Tibial nerve (tissue), 4 donors: ENCODE results near the gene RPS6KA2.

ENCODE experiments used
- EP300 ChIP-seq, 2 donors: sonication (generic); formaldehyde crosslinking; IDR thresholded peaks; one replicate each; pipeline ENCODE4 v1.6.1; 2017; ENCODE audit warnings: antibody characterized with exemption in 2 of 2, mild to moderate bottlenecking in 1 of 2
- POLR2A ChIP-seq, 2 donors: fragments of 450-650 bp; IDR thresholded peaks; one replicate each; pipeline ENCODE4 v1.6.1; 2017; ENCODE audit warnings: antibody characterized with exemption in 2 of 2, mild to moderate bottlenecking in 2 of 2, moderate library complexity in 2 of 2
- TF ChIP-seq, protein P1 (sequence below), 5 experiments: fragments of 200-600 bp in 3 of 5; fragments of 450-650 bp in 2 of 5; sonication (generic) in 3 of 5; IDR thresholded peaks; one replicate each; pipeline ENCODE4 v1.5.1; 2016 to 2019; ENCODE audit warnings: antibody characterized with exemption in 5 of 5, mild to moderate bottlenecking in 3 of 5, moderate library complexity in 2 of 5

DNA sequence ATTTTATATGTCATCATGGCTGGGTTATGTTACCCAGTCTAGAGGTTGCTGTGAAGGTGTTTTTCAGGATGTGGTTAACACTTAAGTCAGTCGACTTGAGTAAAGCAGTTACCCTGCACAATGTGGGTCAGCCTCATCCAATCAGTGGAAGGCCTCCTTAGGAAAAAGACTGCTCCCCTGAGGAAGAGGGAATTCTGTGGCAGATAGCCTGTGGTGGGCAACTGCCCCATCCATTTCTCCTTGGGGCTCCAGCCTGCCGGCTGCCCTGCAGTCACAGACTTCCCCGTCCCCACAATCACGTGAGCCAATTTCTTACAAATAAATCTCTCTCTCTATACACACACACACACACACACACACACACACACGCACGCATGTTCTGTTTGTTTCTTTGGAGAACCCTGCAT, 209.8 kb downstream of the RPS6KA2 start:
- TF ChIP-seq, protein P1, sequence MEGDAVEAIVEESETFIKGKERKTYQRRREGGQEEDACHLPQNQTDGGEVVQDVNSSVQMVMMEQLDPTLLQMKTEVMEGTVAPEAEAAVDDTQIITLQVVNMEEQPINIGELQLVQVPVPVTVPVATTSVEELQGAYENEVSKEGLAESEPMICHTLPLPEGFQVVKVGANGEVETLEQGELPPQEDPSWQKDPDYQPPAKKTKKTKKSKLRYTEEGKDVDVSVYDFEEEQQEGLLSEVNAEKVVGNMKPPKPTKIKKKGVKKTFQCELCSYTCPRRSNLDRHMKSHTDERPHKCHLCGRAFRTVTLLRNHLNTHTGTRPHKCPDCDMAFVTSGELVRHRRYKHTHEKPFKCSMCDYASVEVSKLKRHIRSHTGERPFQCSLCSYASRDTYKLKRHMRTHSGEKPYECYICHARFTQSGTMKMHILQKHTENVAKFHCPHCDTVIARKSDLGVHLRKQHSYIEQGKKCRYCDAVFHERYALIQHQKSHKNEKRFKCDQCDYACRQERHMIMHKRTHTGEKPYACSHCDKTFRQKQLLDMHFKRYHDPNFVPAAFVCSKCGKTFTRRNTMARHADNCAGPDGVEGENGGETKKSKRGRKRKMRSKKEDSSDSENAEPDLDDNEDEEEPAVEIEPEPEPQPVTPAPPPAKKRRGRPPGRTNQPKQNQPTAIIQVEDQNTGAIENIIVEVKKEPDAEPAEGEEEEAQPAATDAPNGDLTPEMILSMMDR (IDR thresholded peaks at IDR 0.05), result no peak
- TF ChIP-seq POLR2A (IDR thresholded peaks at IDR 0.05), result no peak
- no peak for TF ChIP-seq EP300 (IDR thresholded peaks at IDR 0.05)
